GM18526 (cell line): Measurements from ENCODE around the gene KIAA0586.

Experiments
- POLR2A ChIP-seq: IDR thresholded peaks from 3 replicates; pipeline ENCODE4 v1.6.1; 2011; ENCODE audit not compliant: insufficient read length; ENCODE audit errors: extremely low read depth

The KIAA0586 gene

GRCh38 chr14:58427281-58428117 lies at the start of gene KIAA0586, which contains the start of gene TIMM9:
Gene KIAA0586, plus strand, starts transcription at chr14:58427719. Its CDS starts 546 bp downstream, at chr14:58428265.
Gene TIMM9, minus strand, starts transcription at chr14:58427531. Its CDS starts 15,586 bp downstream, at chr14:58411945.
- peak; percentile 77 for TF ChIP-seq POLR2A

GRCh38 chr14:58390830-58391229 lies 36.7 kb upstream of the KIAA0586 start:
- TF ChIP-seq POLR2A, result no peak

GRCh38 chr14:58395562-58395811 lies 32.0 kb upstream of the KIAA0586 start:
- no peak for TF ChIP-seq POLR2A

DNA sequence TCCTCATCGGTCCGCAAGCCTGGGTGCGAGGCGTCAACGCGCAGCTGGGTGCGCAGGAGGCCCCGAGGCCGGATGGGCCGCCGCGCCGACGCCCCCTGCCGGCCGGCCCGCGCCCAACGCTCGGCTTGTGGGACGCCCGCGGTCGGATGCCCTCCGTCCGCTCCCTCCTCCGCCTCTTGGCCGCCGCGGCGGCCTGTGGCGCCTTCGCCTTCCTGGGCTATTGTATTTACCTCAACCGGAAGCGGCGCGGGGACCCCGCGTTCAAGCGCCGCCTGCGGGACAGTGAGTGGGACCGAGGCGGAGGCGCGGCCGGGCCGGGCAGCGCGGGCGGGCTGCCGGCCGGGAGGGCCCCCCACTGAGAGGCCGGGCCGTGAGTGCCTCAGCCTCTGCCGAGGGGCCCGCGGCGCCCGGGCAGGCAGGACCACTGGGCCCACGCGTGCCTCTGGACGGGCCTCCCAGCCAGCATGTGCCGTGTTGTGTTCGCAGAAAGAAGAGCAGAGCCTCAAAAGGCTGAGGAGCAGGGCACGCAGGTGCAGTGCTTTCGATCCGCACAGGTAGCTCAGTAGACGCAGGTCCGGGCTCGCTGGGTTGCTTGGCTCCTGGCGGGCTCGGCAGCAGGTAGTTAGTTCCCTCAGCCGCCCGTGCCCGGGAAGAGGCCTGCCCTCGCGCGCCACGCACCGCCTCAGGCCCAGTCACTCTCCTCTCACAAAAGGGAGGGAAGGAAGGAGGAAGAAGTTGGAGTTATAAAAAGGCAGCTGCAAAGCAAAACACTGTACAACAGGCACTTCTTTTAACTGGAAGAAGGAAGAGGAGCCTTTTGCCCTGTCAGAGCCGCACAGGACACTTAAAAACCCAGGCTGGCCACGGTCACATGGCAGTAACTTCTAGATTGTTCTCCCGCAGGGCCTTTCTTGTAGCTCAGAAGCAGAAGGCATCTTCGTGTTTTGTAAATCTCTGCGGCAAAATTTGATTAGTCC lies 31.4 kb upstream of the KIAA0586 start, which contains the start of gene TOMM20L:
TSS of gene TOMM20L (plus strand) at position 119 of the 977 bp plus-strand sequence. CDS start at position 147, 28 bp downstream.
- TF ChIP-seq POLR2A, result no peak

DNA sequence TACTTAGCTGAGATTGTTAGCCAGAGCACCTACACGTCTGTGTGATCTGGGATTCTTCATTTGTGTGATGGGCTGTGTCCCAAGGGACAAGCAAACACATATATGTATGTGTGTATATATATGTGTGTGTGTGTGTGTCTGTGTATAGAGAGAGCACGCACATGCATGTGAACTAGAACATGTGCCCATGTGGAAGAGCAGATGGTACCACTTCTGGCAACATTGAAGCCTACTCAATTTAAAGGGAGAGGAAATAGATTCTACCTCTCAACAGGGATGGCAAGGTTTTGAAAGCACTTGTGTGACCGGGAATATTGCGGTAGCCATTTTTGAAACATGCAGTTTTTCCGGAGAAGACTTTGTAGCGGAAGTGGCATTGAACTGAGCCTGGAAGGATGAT lies 30.4 kb upstream of the KIAA0586 start:
- TF ChIP-seq POLR2A, result no peak

DNA sequence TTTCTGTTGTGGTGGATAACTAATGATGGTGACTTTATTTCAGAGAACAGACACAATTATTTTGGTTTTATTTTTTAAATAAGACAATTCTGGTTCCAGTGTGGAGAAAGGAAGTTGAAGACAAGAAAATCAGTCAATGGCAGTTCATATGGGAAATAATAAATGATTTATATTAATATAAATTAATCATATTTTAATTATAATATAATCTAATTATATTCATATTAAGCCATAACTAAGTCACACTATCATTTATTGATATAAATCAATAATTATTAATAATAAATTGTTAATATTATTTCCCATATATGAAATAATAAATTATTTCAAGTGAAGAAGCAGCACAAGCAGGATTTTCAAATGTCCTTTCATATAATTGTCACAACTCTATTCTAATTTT lies 29.0 kb upstream of the KIAA0586 start:
- no peak for TF ChIP-seq POLR2A

GRCh38 chr14:58398895-58399294 lies 28.6 kb upstream of the KIAA0586 start:
- no peak for TF ChIP-seq POLR2A

DNA sequence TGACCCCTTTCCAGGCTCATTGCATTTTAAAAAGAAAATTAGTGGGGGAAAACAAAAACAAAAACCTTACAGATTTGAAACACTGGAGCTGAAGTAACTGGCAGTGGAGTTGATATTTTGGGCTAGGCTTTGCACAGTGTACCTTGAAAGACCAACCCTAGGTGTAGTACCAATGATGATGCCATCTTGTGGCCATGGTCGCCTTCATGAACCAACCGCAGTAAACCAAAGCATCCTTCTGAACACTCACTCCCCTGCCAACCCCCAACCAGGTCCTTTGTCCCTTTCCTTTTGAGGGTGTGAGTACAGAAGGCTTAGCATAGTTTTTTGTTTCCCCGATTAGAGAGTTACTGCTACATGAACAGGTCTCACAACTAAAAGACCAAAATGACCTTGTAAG lies 25.9 kb upstream of the KIAA0586 start:
- TF ChIP-seq POLR2A, result no peak

DNA sequence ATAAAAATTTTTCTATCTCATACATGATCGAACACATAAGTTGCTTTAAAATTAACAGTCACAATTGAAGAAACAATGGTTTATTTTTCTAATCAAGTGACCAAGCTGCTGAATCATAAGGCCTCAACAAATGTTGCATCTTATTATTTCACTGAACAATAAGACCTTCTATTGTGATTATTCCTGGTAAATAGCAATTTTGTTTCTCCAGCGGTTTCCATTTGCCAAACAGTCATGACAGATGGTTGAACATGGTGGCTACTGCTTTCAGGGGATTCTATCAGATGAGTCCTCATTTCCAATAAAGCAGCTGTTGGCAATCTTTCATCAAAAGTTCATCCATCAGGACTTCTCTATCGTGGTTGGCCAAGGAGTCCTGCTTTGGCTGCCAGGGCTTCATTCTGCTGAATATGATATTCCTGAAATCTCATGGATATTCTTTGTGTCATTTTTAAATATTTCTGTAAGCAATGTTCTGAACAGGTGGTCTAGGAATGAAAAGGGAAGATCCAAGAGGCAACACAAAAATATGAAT lies 18.8 kb upstream of the KIAA0586 start:
- TF ChIP-seq POLR2A, result no peak

GRCh38 chr14:58414845-58415244 lies 12.7 kb upstream of the KIAA0586 start:
- TF ChIP-seq POLR2A, result no peak

DNA sequence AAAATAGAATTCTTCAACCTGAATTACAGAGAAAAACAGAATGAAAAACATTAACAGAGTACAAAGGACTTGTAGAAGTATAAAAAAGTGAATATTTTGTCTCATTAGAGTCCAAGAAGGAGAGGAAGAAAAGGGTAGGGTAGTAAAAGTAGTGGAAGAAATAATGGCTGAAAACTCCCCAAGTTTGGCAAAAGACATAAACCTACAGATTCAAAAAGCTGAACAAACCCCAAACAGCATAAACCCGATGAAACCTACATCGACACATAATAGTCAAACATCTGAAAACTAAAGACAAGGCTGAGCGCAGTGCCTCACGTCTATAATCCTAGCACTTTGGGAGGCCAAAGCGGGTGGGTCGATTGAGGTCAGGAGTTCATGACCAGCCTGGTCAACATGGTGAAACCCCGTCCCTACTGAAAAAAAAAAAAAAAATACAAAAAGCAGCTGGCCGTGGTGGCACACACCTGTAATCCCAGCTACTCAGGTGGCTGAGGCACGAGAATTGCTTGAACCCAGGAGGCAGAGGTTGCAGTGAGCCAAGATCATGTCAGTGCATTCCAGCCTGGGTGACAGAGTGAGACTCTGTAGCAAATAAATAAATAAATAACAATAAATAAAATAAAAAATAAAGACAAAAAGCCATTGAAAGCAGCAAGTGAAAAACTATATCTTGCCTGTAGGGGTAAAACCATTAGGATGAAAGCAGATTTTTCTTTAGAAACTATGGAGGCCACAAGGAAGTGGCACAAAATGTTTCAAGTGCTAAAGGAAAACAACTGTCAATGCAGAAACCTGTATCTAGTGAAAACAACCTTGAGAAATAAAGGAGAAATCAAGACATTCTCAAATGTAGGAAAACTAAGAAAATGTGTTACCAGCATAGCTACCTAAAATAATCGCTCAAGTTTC lies 11.6 kb upstream of the KIAA0586 start:
- TF ChIP-seq POLR2A, result no peak

GRCh38 chr14:58426670-58427280 lies 744 bp upstream of the KIAA0586 start:
- peak; percentile 45 for TF ChIP-seq POLR2A

GRCh38 chr14:58428118-58428683 lies 682 bp downstream of the KIAA0586 start:
- no peak for TF ChIP-seq POLR2A

- no peak for TF ChIP-seq POLR2A
Observed at GRCh38 chr14:58430156-58430555, 2.6 kb downstream of the KIAA0586 start.
